ENCODE measurements around the gene SRGAP1.

SRGAP1 gene

DNA sequence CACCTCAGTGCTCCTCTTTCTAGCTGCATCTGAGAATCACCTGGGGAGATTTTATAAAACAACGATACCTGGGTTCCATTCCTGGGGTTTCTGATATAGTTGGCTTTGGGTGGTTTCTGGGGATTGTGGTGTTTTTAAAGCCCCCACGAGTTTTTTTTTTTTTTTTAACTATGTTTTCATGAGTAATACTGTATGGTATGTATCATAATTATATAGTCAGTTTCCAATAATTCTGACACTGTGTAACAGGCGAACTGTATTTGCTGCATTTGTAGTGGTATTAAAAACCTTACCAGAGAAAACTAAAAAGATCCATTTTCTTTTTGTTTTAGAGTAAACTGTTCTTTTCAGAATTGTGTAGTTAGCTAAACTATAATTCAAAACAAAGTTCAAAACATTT is 84.9 kb downstream of the SRGAP1 start:
- no peak overlapping the region for H3K4me3 ChIP-seq (ENCODE audit: low read depth, low read length)

DNA sequence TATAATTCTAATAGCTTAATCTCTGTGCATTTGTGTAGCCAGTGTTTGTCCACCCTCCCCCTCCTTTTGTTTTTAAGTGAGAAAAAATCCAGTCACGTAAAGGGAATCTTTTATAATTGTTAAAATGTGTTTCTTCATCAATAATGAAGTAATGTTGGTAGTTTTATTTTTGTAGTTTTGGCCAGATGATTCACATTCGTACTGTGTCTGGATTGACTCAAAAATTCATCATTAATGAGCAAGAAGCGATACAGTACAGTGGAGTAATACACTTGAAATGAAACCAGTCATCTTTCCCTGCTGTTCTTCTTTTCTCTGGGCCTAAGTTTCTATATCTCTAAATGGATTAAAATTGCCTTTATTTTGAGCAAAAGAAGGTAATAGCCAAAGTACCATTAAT is 86.5 kb downstream of the SRGAP1 start:
- no peak overlapping the region for H3K4me3 ChIP-seq (ENCODE audit: low read depth, low read length)

DNA sequence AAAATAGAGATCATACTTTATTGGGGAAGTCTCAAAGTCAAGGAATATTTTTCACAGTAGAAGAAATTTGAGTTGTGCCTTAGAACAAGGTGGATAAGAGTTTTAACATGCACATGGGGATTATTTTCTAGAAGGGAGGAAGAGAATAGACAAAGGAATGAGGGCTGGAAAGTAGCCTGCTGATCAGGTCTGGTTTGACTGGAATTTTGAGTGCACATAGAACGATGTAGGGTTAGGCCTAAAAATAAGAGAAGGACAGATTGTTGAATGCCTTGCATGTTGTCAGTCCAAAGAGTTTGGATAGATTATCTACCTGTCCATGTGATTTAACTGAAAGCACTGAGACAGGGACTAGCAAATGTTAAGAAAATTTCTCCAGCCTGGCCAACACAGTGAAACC is 87.2 kb downstream of the SRGAP1 start:
- H3K4me3 ChIP-seq (ENCODE audit: low read depth, low read length), result no peak overlapping the region

DNA sequence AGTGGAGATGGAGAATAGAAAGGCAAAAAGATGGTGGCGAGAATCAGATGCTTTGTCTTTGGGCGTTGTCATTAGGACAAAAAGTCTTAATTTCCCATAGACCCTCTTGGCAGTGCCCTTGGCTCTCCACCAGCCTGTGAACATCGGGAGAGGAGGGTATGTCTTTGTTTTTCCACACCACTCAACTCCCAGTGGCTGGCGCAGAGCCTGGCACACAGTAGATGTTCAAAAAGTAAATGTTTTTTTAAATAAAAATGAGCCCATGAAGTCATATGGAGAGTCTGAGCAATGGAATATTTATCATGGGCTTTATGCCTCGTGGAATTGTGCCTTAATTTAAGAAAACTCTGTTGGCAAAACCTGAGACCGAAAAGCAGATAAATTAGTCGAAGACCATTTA is 90.4 kb downstream of the SRGAP1 start:
- no peak overlapping the region for H3K4me3 ChIP-seq (ENCODE audit: low read depth, low read length)

DNA sequence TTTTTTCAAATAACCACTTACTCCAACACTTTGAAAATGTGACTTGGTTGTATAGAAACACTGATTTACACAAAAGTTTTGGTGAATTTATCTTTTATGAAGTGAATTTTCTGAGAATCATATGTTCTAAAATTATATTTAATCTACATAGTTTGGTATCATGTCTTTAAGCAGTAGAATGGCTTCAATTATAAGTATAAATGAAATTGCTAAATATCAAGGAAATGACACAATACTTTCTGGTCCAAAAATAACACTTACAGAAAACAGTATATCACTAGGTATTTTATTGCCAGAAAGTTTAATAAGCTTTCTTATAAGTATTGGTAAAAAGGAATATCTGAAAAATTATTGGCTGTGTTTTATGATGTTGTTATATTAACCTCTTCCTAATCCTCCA is 90.9 kb downstream of the SRGAP1 start:
- H3K4me3 ChIP-seq (ENCODE audit: low read depth, low read length), result no peak overlapping the region

- H3K4me3 ChIP-seq (ENCODE audit: low read depth, low read length), result no peak overlapping the region
Measured at GRCh38 chr12:63937378-63938316, 93.1 kb downstream of the SRGAP1 start.

- H3K4me3 ChIP-seq (ENCODE audit: low read depth, low read length), result no peak overlapping the region
Measured at GRCh38 chr12:63940310-63941005, 96.0 kb downstream of the SRGAP1 start.

GRCh38 chr12:63941166-63941800 is 96.8 kb downstream of the SRGAP1 start:
- no peak overlapping the region for H3K4me3 ChIP-seq (ENCODE audit: low read depth, low read length)

GRCh38 chr12:63941879-63942278 is 97.4 kb downstream of the SRGAP1 start:
- H3K4me3 ChIP-seq (ENCODE audit: low read depth, low read length), result no peak overlapping the region

DNA sequence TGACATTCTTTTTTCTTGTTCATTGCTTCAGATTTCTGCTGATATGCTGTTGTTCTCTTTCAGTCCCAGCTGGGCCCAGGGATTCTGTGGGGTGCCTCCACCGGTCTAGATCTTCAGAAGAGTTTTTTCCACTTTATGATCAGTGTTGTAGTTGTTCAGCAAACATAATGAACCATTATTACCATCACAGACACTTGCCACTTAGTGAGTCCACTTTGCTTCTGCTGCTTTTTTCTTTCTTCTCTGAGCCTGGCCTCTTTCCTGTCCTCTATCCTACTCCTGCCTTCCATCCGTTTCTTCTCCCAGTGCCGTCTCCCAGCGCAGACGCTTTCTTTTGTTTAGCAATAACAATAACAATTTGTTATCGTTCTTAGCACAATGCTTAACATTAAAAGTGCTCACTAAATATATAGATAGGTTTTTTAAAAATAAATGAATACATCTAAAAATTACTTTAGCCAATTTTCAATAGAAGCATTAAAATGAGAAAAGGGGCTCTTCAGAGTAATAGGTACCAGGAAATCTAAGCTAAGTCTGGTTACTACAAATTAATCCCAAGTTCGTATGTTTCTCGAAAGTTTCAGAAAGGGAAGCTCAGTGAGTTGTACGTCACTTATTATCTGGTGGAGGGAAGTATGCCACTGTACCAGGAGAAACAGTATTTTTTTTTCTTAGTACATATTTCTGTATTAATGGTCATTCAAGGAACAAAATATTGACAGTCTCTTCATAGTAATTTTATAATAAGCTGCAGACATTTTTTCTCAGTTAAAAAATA is 98.2 kb downstream of the SRGAP1 start:
- no peak overlapping the region for H3K4me3 ChIP-seq (ENCODE audit: low read depth, low read length)

GRCh38 chr12:63944034-63944579 is 99.6 kb downstream of the SRGAP1 start:
- no peak overlapping the region for H3K4me3 ChIP-seq (ENCODE audit: low read depth, low read length)

- H3K4me3 ChIP-seq (ENCODE audit: low read depth, low read length), result no peak overlapping the region
Measured at GRCh38 chr12:63944586-63945228, 100.2 kb downstream of the SRGAP1 start.

DNA sequence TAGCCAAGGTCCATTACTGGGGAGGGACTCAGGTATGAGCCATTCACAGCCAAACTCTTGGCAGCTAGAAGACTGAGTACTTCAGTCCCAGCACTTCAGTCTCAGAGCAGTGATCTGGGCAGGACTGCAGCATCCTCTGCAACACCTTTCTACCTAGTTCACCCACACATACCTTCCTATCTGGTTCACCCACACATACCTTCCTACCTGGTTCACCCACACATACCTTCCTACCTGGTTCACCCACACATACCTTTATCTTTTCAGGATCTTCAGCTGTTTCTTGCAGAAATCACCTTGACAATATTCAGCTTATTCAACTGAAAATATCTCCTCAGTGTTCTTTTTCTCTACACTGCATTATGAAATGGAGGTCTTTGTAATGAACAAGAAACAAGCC is 101.3 kb downstream of the SRGAP1 start:
- no peak overlapping the region for H3K4me3 ChIP-seq (ENCODE audit: low read depth, low read length)

- no peak overlapping the region for H3K4me3 ChIP-seq (ENCODE audit: low read depth, low read length)
Measured at GRCh38 chr12:63948211-63948610, 103.7 kb downstream of the SRGAP1 start.

- no peak overlapping the region for H3K4me3 ChIP-seq (ENCODE audit: low read depth, low read length)
Measured at GRCh38 chr12:63949902-63950301, 105.4 kb downstream of the SRGAP1 start.

- H3K4me3 ChIP-seq (ENCODE audit: low read depth, low read length), result no peak overlapping the region
Measured at GRCh38 chr12:63952995-63953394, 108.5 kb downstream of the SRGAP1 start.

- no peak overlapping the region for H3K4me3 ChIP-seq (ENCODE audit: low read depth, low read length)
Measured at GRCh38 chr12:63955831-63956666, 111.5 kb downstream of the SRGAP1 start.

DNA sequence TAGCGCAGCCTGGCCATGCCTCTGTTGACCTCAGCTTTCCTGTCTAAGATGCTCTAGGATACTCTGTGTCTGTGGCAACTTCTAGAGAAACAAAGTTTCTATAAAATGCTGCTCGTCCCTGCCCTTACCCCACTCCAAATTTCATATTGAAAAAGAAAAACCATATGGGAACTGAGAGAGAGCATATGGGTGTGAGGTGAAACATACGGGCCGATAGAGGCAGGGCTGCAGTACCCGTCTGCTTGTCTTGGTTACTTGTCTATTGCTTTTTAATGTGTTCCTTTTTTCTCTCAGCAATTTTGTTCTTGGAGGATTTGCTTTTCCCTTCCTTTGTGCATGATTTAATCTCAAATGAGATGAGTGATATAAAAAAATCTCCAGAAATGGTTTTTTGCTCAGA is 113.0 kb downstream of the SRGAP1 start:
- no peak overlapping the region for H3K4me3 ChIP-seq (ENCODE audit: low read depth, low read length)

DNA sequence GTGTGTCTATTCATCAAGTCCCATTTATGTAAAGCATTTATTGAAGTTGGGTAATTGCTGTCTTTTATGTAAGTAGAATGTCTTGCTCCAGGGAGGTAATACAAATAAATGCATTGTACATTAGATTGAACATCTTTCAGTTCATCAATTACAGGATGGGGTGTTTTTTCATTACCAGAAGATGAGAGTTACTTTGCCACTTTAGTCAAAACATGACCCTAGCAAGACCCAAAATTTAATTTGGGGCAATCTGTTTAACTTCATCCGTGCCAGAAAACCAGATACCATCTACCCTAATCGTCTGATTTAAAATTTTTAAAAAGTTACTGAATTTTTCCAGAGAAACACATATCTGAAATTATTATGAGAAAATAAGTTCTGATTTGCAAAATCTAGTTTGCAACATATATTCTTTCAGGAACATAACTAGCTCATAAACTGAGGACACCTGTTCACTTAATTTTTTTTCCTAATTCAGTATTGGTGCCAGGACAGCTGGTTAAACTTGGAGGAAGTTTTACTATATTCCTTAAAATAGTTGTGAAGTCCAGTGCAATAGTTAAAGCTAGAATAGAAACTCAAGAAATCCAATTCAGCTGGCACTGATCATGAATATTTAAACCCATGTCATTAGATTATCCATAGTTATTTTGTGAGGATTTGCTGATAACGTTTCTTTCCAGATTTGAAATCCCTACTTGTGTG is 114.5 kb downstream of the SRGAP1 start:
- H3K4me3 ChIP-seq (ENCODE audit: low read depth, low read length), result no peak overlapping the region
